ENCODE measurements around the gene HPS4. TPM values are rescaled to one million over a fixed set of nuclear protein-coding genes. Genes with fewer than 3 reads are reported as not detected.

HPS4 gene
- total and polyA plus RNA-seq, 4 donors, result 5.4 to 26.2 (median 12.6) TPM

GRCh38 chr22:26486394-26486793 lies 2.8 kb upstream of the HPS4 start:
- peaks cover 0 to 30% (median 27%) of the 10 kb centered on the region in 4 donors for H3K36me3 ChIP-seq (ENCODE audit: control insufficient read depth in 4 of 4, insufficient read depth in 3 of 4, low read depth in 1 of 4, low read length in 3 of 4)

GRCh38 chr22:26485806-26486390 lies 2.3 kb upstream of the HPS4 start:
- no peak overlapping the region for H3K9ac ChIP-seq (ENCODE audit: low read depth in 1 of 2, low read length in 2 of 2)
- 95% methylated on average over 3 of the region's 3 CpGs for WGBS
- no peaks in the 10 kb centered on the region for H3K27me3 ChIP-seq (ENCODE audit: control insufficient read depth in 4 of 4, insufficient read depth in 4 of 4, low read length in 3 of 4)
- no peak for DNase-seq (ENCODE audit: low spot score)
- H3K9me3 ChIP-seq (ENCODE audit: control insufficient read depth in 4 of 4, low read length in 3 of 4), result no peaks in the 10 kb centered on the region
- no peak overlapping the region for H3K4me3 ChIP-seq (ENCODE audit: low read depth in 1 of 3, low read length in 3 of 3)
- peaks cover 0 to 25% (median 22%) of the 10 kb centered on the region in 4 donors for H3K36me3 ChIP-seq (ENCODE audit: control insufficient read depth in 4 of 4, insufficient read depth in 3 of 4, low read depth in 1 of 4, low read length in 3 of 4)
- H3K27ac ChIP-seq (ENCODE audit: low read depth in 1 of 2, low read length in 2 of 2), result no peak overlapping the region
- H3K4me1 ChIP-seq (ENCODE audit: control insufficient read depth in 4 of 4, insufficient read depth in 4 of 4, low read length in 3 of 4), result peaks cover 0 to 38% (median 33%) of the 10 kb centered on the region in 4 donors
- no peak for TF ChIP-seq SP1 (IDR thresholded peaks at IDR 0.05)
- no peak for TF ChIP-seq FOXA1 (IDR thresholded peaks at IDR 0.05)
- TF ChIP-seq EGR1 (IDR thresholded peaks at IDR 0.05; ENCODE audit: low read depth in 2 of 2), result no peak
- TF ChIP-seq YY1 (IDR thresholded peaks at IDR 0.05), result no peak
- no peak for TF ChIP-seq ZBTB33 (IDR thresholded peaks at IDR 0.05)
- TF ChIP-seq RAD21 (IDR thresholded peaks at IDR 0.05), result no peak
- no peak for TF ChIP-seq JUND (IDR thresholded peaks at IDR 0.05)
- no peak for TF ChIP-seq HNF4A (conservative IDR thresholded peaks at IDR 0.05)
- TF ChIP-seq RXRA (IDR thresholded peaks at IDR 0.05), result no peak
- TF ChIP-seq ATF3 (IDR thresholded peaks at IDR 0.05), result no peak
- TF ChIP-seq NR2F2 (IDR thresholded peaks at IDR 0.05), result no peak
- TF ChIP-seq MAX (IDR thresholded peaks at IDR 0.05), result no peak
- no peak for TF ChIP-seq FOXA2 (IDR thresholded peaks at IDR 0.05)
- TF ChIP-seq CTCF (IDR thresholded peaks at IDR 0.05; ENCODE audit: low read depth, low read length, missing input control), result no peak
- TF ChIP-seq HNF4G (IDR thresholded peaks at IDR 0.05), result no peak
- TF ChIP-seq REST (IDR thresholded peaks at IDR 0.05), result no peak
- TF ChIP-seq GABPA (IDR thresholded peaks at IDR 0.05 in 1 of 2, conservative IDR thresholded peaks at IDR 0.05 in 1 of 2), result no peak

More at GRCh38 chr22:26486394-26486793, 2.8 kb upstream of the HPS4 start:
- no peak for DNase-seq (ENCODE audit: low spot score)
- Histone ChIP-seq H3K9me3 (ENCODE audit: control insufficient read depth in 4 of 4, low read length in 3 of 4) (no peaks in the 10 kb centered on the region), H3K27me3 (ENCODE audit: control insufficient read depth in 4 of 4, insufficient read depth in 4 of 4, low read length in 3 of 4) (no peaks in the 10 kb centered on the region), H3K27ac (ENCODE audit: low read depth in 1 of 2, low read length in 2 of 2) (no peak overlapping the region), H3K4me3 (ENCODE audit: low read depth in 1 of 3, low read length in 3 of 3) (no peak overlapping the region), H3K4me1 (ENCODE audit: control insufficient read depth in 4 of 4, insufficient read depth in 4 of 4, low read length in 3 of 4) (peaks cover 0 to 33% (median 28%) of the 10 kb centered on the region in 4 donors), H3K9ac (ENCODE audit: low read depth in 1 of 2, low read length in 2 of 2) (no peak overlapping the region)
- no peak for TF ChIP-seq CTCF (IDR thresholded peaks at IDR 0.05; ENCODE audit: low read depth, low read length, missing input control)
- TF ChIP-seq YY1 (IDR thresholded peaks at IDR 0.05), result no peak
- TF ChIP-seq EGR1 (IDR thresholded peaks at IDR 0.05; ENCODE audit: low read depth in 2 of 2), result no peak
- no peak for TF ChIP-seq FOXA2 (IDR thresholded peaks at IDR 0.05)
- no peak for TF ChIP-seq JUND (IDR thresholded peaks at IDR 0.05)
- TF ChIP-seq FOXA1 (IDR thresholded peaks at IDR 0.05), result no peak
- no peak for TF ChIP-seq HNF4A (conservative IDR thresholded peaks at IDR 0.05)
- WGBS, result 85% methylated on average over 5 of the region's 5 CpGs
